HG03064 (cell line): Measurements from ENCODE around the gene CMC4.

ENCODE experiments used
- ATAC-seq: cut with Tn5 transposase; IDR thresholded peaks from one replicate; pipeline ENCODE4 v1.9.1; 2021; ENCODE audit warnings: low read depth; ENCODE audit not compliant: unreplicated experiment

The CMC4 gene

GRCh38 chrX:155070975-155071693, at the start of gene CMC4, which contains the start of the genes BRCC3 and MTCP1:
TSS of gene CMC4 (minus strand) at chrX:155071136. CDS start at chrX:155064023, 7,113 bp downstream.
TSS of gene BRCC3 (plus strand) at chrX:155071508. CDS start at chrX:155071528, 20 bp downstream.
TSS of gene MTCP1 (minus strand) at chrX:155071136. CDS start at chrX:155066010, 5,126 bp downstream.
- peak; percentile 87 for ATAC-seq

- ATAC-seq: no peak
Measured at GRCh38 chrX:155115174-155115819, 44.4 kb upstream of the CMC4 start.

- no peak for ATAC-seq
Measured at GRCh38 chrX:155113097-155113496, 42.2 kb upstream of the CMC4 start.

- ATAC-seq: no peak
Measured at GRCh38 chrX:155112171-155112570, 41.2 kb upstream of the CMC4 start.

- ATAC-seq: no peak
Measured at GRCh38 chrX:155108427-155108826, 37.5 kb upstream of the CMC4 start.

GRCh38 chrX:155105919-155106318, 35.0 kb upstream of the CMC4 start:
- ATAC-seq: no peak

GRCh38 chrX:155094468-155095061, 23.6 kb upstream of the CMC4 start:
- no peak for ATAC-seq

GRCh38 chrX:155086961-155087735, 16.2 kb upstream of the CMC4 start:
- no peak for ATAC-seq

- ATAC-seq: no peak
Measured at GRCh38 chrX:155086202-155086840, 15.4 kb upstream of the CMC4 start.

- no peak for ATAC-seq
Measured at GRCh38 chrX:155071694-155072280, 851 bp upstream of the CMC4 start.

- peak; percentile 18 for ATAC-seq
Measured at GRCh38 chrX:155070663-155070974, 317 bp downstream of the CMC4 start.

GRCh38 chrX:155070038-155070437, 898 bp downstream of the CMC4 start:
- no peak for ATAC-seq

- ATAC-seq: no peak
Measured at GRCh38 chrX:155069414-155069813, 1.5 kb downstream of the CMC4 start.

- no peak for ATAC-seq
Measured at GRCh38 chrX:155068165-155068564, 2.8 kb downstream of the CMC4 start.

GRCh38 chrX:155065035-155065734, 5.8 kb downstream of the CMC4 start:
- ATAC-seq: no peak

- no peak for ATAC-seq
Measured at GRCh38 chrX:155061760-155062159, 9.2 kb downstream of the CMC4 start.

GRCh38 chrX:155056877-155057792, 13.8 kb downstream of the CMC4 start:
- no peak for ATAC-seq

GRCh38 chrX:155056471-155056870, 14.5 kb downstream of the CMC4 start:
- no peak for ATAC-seq

GRCh38 chrX:155055494-155055893, 15.4 kb downstream of the CMC4 start:
- no peak for ATAC-seq
